Measurements from ENCODE around the gene OR12D1.

The OR12D1 gene

GRCh38 chr6:29465279-29465678 is 50.6 kb downstream of the OR12D1 start:
- FAIRE-seq (no peak), DNase-seq (ENCODE audit: low spot score) (no peak)

DNA sequence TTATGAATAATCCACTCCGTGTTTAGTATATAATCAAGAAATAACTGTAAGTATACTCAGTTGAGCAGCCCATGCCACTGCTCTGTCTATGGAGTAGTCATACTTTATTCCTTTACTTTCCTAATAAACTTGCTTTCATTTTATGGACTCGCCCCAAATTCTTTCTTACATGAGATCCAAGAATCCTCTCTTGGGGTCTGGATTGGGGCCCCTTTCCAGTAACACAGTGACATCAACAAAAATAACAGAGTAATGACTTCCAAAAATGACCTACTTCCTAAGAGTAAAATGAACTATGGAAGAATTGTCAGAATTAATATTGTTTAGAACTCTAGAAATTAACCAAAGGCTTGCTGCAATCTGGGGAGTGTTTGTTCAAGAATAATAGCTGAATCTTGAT is 51.1 kb downstream of the OR12D1 start:
- no peak for DNase-seq (ENCODE audit: low spot score)
- FAIRE-seq = no peak

- no peak for FAIRE-seq
- DNase-seq (ENCODE audit: low spot score) = no peak
These were observed 51.5 kb downstream of the OR12D1 start for GRCh38 chr6:29466241-29466640.

Measured in RCC 7860 (cell line).